WTC11 (cell line): Measurements from ENCODE around the gene RPS6KA5. TPM values are rescaled to one million over a fixed set of nuclear protein-coding genes. Genes with fewer than 3 reads are reported as not detected.

Experiments
- ATAC-seq: fragments of 200-7000 bp; cut with Tn5 transposase; 2 replicates; pipeline ENCODE4 v1.10.0; 2021; ENCODE audit warnings: mild to moderate bottlenecking, moderate library complexity
- CTCF ChIA-PET: fragments of 300-600 bp; sonication (Branson Sonifier 250); formaldehyde crosslinking; loops from one replicate; lab custom pipeline; 2021; ENCODE audit warnings: antibody characterized with exemption; lab: Charles Lee
- POLR2A ChIA-PET: fragments of 350-600 bp; sonication (Branson Sonifier 250); formaldehyde crosslinking; loops from one replicate; lab custom pipeline; 2021; ENCODE audit warnings: antibody characterized with exemption; lab: Charles Lee
- DNase-seq: peaks from one replicate; pipeline ENCODE4 v3.0.0; 2021; ENCODE audit warnings: low spot score
- H3K27ac Mint-ChIP-seq: 2 replicates; pipeline ENCODE4 v1.8.0; 2021; ENCODE audit warnings: mixed read lengths
- H3K27me3 Mint-ChIP-seq: 2 replicates; pipeline ENCODE4 v1.8.0; 2021; ENCODE audit warnings: low read depth, mild to moderate bottlenecking, moderate library complexity, mixed read lengths
- H3K36me3 Mint-ChIP-seq: 2 replicates; pipeline ENCODE4 v1.8.0; 2021; ENCODE audit warnings: mixed read lengths
- H3K4me1 Mint-ChIP-seq: 2 replicates; pipeline ENCODE4 v1.8.0; 2022; ENCODE audit warnings: mixed read lengths
- H3K4me3 Mint-ChIP-seq: 2 replicates; pipeline ENCODE4 v1.8.0; 2021; ENCODE audit warnings: mild to moderate bottlenecking, moderate library complexity, mixed read lengths
- H3K9me3 Mint-ChIP-seq: 2 replicates; pipeline ENCODE4 v1.8.0; 2021; ENCODE audit warnings: mixed read lengths
- EMX1 ChIP-seq: fragments of 250-450 bp; sonication (Bioruptor Pico); IDR thresholded peaks from 2 replicates; pipeline ENCODE4 v1.8.0; 2021; ENCODE audit warnings: mild to moderate bottlenecking
- SP1 ChIP-seq: sonication (generic); formaldehyde crosslinking; conservative IDR thresholded peaks from 2 replicates; pipeline ENCODE4 v1.8.1; 2022; ENCODE audit warnings: missing genetic modification reagents
- TEAD1 ChIP-seq: sonication (generic); formaldehyde crosslinking; IDR thresholded peaks from 2 replicates; pipeline ENCODE4 v1.8.0; 2022; ENCODE audit warnings: mild to moderate bottlenecking, missing genetic modification reagents
- ZBTB21 ChIP-seq: sonication (generic); formaldehyde crosslinking; IDR thresholded peaks from 2 replicates; pipeline ENCODE4 v1.8.1; 2023; ENCODE audit warnings: mild to moderate bottlenecking, missing genetic modification reagents, borderline replicate concordance
- ZNF232 ChIP-seq: sonication (generic); formaldehyde crosslinking; IDR thresholded peaks from 2 replicates; pipeline ENCODE4 v1.8.0; 2022; ENCODE audit warnings: mild to moderate bottlenecking, missing genetic modification reagents
- ZNF396 ChIP-seq: fragments of 250-450 bp; sonication (Bioruptor Pico); IDR thresholded peaks from 2 replicates; pipeline ENCODE4 v1.8.0; 2021; ENCODE audit warnings: mild to moderate bottlenecking, moderate library complexity, borderline replicate concordance
- ZNF416 ChIP-seq: fragments of 250-450 bp; sonication (Bioruptor Pico); IDR thresholded peaks from 2 replicates; pipeline ENCODE4 v1.9.0; 2021; ENCODE audit warnings: mild to moderate bottlenecking, inconsistent platforms
- total RNA-seq: library from RNA; stranded (reverse); gene quantifications from 3 replicates; pipeline ENCODE4 v1.2.3, GENCODE V29; 2021
- TF ChIP-seq, protein P1 (sequence below): sonication (generic); formaldehyde crosslinking; IDR thresholded peaks from 2 replicates; pipeline ENCODE4 v1.8.1; 2023; ENCODE audit warnings: mild to moderate bottlenecking, missing genetic modification reagents
- TF ChIP-seq, protein P2 (sequence below): sonication (generic); formaldehyde crosslinking; IDR thresholded peaks from 2 replicates; pipeline ENCODE4 v1.8.1; 2023; ENCODE audit warnings: mild to moderate bottlenecking, moderate library complexity, missing genetic modification reagents
- TF ChIP-seq, protein P3 (sequence below): sonication (generic); formaldehyde crosslinking; conservative IDR thresholded peaks from 2 replicates; pipeline ENCODE4 v1.8.1; 2022; ENCODE audit warnings: mild to moderate bottlenecking, missing genetic modification reagents
- TF ChIP-seq, protein P4 (sequence below): sonication (generic); formaldehyde crosslinking; IDR thresholded peaks from 2 replicates; pipeline ENCODE4 v1.8.1; 2022; ENCODE audit warnings: missing genetic modification reagents, borderline replicate concordance
- TF ChIP-seq, protein P5 (sequence below): sonication (generic); formaldehyde crosslinking; conservative IDR thresholded peaks from 2 replicates; pipeline ENCODE4 v1.8.1; 2023; ENCODE audit warnings: mild to moderate bottlenecking, low read depth, missing genetic modification reagents, moderate library complexity
- TF ChIP-seq, protein P6 (sequence below): sonication (generic); formaldehyde crosslinking; IDR thresholded peaks from 2 replicates; pipeline ENCODE4 v1.8.1; 2023; ENCODE audit warnings: mild to moderate bottlenecking, missing genetic modification reagents, borderline replicate concordance
- TF ChIP-seq, protein P7 (sequence below): sonication (generic); formaldehyde crosslinking; IDR thresholded peaks from 2 replicates; pipeline ENCODE4 v1.8.0; 2022; ENCODE audit warnings: missing genetic modification reagents

The RPS6KA5 gene
- total RNA-seq, 1 experiment from 2014 or later = 5.2 TPM

DNA sequence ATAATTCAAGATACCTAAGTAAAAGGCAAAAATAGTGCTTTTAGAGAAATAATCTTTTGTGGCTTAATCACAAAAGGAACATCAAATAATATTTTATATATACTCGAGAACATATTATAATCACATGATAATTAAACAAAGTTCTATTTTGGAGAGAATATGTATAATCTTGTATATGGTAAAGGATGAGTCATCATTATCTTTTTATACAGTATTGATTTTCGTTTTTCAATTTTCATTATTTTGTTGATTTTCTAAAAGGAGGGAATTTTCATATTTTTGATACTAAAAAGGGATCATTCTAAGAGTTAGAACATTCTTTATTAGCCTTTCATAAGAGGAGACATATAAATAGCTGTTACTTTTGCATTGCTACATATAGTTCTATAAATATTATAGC, 166.9 kb downstream of the RPS6KA5 start (continued):
- TF ChIP-seq, protein P1, sequence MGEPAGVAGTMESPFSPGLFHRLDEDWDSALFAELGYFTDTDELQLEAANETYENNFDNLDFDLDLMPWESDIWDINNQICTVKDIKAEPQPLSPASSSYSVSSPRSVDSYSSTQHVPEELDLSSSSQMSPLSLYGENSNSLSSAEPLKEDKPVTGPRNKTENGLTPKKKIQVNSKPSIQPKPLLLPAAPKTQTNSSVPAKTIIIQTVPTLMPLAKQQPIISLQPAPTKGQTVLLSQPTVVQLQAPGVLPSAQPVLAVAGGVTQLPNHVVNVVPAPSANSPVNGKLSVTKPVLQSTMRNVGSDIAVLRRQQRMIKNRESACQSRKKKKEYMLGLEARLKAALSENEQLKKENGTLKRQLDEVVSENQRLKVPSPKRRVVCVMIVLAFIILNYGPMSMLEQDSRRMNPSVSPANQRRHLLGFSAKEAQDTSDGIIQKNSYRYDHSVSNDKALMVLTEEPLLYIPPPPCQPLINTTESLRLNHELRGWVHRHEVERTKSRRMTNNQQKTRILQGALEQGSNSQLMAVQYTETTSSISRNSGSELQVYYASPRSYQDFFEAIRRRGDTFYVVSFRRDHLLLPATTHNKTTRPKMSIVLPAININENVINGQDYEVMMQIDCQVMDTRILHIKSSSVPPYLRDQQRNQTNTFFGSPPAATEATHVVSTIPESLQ (CRISPR knock-in tag) = no peak

DNA sequence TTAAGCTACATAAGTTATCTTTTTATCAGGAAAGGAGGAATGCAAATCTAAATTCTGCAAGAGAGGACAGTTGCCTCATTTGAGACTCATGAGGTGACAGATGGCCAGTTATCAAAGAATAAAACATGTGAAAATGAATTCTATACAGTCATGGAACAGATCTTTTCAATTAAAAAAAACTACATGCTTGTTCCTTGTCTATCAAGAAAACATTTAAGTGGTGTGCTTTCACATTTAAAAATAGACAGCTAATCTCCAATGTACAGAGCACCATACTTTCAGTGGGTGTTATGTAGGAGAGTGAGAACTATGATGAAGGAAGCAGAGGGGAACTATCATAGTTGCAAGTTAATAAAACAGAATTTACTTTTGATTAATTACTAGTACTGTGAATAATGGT, 167.5 kb downstream of the RPS6KA5 start:
- H3K9me3 Mint-ChIP-seq = no peaks in the 10 kb centered on the region
- ATAC-seq = no peak
- TF ChIP-seq, protein P2, sequence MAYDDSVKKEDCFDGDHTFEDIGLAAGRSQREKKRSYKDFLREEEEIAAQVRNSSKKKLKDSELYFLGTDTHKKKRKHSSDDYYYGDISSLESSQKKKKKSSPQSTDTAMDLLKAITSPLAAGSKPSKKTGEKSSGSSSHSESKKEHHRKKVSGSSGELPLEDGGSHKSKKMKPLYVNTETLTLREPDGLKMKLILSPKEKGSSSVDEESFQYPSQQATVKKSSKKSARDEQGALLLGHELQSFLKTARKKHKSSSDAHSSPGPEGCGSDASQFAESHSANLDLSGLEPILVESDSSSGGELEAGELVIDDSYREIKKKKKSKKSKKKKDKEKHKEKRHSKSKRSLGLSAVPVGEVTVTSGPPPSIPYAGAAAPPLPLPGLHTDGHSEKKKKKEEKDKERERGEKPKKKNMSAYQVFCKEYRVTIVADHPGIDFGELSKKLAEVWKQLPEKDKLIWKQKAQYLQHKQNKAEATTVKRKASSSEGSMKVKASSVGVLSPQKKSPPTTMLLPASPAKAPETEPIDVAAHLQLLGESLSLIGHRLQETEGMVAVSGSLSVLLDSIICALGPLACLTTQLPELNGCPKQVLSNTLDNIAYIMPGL = no peak
- TF ChIP-seq, protein P3, sequence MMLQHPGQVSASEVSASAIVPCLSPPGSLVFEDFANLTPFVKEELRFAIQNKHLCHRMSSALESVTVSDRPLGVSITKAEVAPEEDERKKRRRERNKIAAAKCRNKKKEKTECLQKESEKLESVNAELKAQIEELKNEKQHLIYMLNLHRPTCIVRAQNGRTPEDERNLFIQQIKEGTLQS = no peak
- TF ChIP-seq EMX1 = no peak
- TF ChIP-seq, protein P4, sequence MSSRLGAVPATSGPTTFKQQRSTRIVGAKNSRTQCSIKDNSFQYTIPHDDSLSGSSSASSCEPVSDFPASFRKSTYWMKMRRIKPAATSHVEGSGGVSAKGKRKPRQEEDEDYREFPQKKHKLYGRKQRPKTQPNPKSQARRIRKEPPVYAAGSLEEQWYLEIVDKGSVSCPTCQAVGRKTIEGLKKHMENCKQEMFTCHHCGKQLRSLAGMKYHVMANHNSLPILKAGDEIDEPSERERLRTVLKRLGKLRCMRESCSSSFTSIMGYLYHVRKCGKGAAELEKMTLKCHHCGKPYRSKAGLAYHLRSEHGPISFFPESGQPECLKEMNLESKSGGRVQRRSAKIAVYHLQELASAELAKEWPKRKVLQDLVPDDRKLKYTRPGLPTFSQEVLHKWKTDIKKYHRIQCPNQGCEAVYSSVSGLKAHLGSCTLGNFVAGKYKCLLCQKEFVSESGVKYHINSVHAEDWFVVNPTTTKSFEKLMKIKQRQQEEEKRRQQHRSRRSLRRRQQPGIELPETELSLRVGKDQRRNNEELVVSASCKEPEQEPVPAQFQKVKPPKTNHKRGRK (CRISPR knock-in tag) = no peak
- no peak for TF ChIP-seq ZNF396 (CRISPR knock-in tag)
- no peak for TF ChIP-seq ZNF416 (CRISPR knock-in tag)
- TF ChIP-seq ZBTB21 (CRISPR knock-in tag) = no peak
- no peak for TF ChIP-seq SP1 (CRISPR knock-in tag)
- TF ChIP-seq ZNF232 (CRISPR knock-in tag) = no peak
- TF ChIP-seq TEAD1 (CRISPR knock-in tag) = no peak
- TF ChIP-seq, protein P5, sequence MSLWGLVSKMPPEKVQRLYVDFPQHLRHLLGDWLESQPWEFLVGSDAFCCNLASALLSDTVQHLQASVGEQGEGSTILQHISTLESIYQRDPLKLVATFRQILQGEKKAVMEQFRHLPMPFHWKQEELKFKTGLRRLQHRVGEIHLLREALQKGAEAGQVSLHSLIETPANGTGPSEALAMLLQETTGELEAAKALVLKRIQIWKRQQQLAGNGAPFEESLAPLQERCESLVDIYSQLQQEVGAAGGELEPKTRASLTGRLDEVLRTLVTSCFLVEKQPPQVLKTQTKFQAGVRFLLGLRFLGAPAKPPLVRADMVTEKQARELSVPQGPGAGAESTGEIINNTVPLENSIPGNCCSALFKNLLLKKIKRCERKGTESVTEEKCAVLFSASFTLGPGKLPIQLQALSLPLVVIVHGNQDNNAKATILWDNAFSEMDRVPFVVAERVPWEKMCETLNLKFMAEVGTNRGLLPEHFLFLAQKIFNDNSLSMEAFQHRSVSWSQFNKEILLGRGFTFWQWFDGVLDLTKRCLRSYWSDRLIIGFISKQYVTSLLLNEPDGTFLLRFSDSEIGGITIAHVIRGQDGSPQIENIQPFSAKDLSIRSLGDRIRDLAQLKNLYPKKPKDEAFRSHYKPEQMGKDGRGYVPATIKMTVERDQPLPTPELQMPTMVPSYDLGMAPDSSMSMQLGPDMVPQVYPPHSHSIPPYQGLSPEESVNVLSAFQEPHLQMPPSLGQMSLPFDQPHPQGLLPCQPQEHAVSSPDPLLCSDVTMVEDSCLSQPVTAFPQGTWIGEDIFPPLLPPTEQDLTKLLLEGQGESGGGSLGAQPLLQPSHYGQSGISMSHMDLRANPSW = no peak
- TF ChIP-seq, protein P6, sequence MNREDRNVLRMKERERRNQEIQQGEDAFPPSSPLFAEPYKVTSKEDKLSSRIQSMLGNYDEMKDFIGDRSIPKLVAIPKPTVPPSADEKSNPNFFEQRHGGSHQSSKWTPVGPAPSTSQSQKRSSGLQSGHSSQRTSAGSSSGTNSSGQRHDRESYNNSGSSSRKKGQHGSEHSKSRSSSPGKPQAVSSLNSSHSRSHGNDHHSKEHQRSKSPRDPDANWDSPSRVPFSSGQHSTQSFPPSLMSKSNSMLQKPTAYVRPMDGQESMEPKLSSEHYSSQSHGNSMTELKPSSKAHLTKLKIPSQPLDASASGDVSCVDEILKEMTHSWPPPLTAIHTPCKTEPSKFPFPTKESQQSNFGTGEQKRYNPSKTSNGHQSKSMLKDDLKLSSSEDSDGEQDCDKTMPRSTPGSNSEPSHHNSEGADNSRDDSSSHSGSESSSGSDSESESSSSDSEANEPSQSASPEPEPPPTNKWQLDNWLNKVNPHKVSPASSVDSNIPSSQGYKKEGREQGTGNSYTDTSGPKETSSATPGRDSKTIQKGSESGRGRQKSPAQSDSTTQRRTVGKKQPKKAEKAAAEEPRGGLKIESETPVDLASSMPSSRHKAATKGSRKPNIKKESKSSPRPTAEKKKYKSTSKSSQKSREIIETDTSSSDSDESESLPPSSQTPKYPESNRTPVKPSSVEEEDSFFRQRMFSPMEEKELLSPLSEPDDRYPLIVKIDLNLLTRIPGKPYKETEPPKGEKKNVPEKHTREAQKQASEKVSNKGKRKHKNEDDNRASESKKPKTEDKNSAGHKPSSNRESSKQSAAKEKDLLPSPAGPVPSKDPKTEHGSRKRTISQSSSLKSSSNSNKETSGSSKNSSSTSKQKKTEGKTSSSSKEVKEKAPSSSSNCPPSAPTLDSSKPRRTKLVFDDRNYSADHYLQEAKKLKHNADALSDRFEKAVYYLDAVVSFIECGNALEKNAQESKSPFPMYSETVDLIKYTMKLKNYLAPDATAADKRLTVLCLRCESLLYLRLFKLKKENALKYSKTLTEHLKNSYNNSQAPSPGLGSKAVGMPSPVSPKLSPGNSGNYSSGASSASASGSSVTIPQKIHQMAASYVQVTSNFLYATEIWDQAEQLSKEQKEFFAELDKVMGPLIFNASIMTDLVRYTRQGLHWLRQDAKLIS (CRISPR knock-in tag) = no peak
- TF ChIP-seq, protein P7, sequence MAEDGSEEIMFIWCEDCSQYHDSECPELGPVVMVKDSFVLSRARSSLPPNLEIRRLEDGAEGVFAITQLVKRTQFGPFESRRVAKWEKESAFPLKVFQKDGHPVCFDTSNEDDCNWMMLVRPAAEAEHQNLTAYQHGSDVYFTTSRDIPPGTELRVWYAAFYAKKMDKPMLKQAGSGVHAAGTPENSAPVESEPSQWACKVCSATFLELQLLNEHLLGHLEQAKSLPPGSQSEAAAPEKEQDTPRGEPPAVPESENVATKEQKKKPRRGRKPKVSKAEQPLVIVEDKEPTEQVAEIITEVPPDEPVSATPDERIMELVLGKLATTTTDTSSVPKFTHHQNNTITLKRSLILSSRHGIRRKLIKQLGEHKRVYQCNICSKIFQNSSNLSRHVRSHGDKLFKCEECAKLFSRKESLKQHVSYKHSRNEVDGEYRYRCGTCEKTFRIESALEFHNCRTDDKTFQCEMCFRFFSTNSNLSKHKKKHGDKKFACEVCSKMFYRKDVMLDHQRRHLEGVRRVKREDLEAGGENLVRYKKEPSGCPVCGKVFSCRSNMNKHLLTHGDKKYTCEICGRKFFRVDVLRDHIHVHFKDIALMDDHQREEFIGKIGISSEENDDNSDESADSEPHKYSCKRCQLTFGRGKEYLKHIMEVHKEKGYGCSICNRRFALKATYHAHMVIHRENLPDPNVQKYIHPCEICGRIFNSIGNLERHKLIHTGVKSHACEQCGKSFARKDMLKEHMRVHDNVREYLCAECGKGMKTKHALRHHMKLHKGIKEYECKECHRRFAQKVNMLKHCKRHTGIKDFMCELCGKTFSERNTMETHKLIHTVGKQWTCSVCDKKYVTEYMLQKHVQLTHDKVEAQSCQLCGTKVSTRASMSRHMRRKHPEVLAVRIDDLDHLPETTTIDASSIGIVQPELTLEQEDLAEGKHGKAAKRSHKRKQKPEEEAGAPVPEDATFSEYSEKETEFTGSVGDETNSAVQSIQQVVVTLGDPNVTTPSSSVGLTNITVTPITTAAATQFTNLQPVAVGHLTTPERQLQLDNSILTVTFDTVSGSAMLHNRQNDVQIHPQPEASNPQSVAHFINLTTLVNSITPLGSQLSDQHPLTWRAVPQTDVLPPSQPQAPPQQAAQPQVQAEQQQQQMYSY (CRISPR knock-in tag) = no peak
- POLR2A ChIA-PET = no interaction called here
- no peaks in the 10 kb centered on the region for H3K4me1 Mint-ChIP-seq
- H3K27ac Mint-ChIP-seq = no peak overlapping the region
- CTCF ChIA-PET = interaction anchor here (1.3 kb wide), 1 partner anchor 10 kb away, joined by 6 read pairs; no protein-coding TSS in a partner anchor
- H3K4me3 Mint-ChIP-seq = no peak overlapping the region
- DNase-seq = no peak
- no peaks in the 10 kb centered on the region for H3K27me3 Mint-ChIP-seq
- no peaks in the 10 kb centered on the region for H3K36me3 Mint-ChIP-seq
